ENCODE measurements around the gene TMEM184A.

- no peak for TF ChIP-seq CTCF (IDR thresholded peaks at IDR 0.05 in 4 of 5, conservative IDR thresholded peaks at IDR 0.05 in 1 of 5)
- TF ChIP-seq POLR2A (IDR thresholded peaks at IDR 0.05) = no peak
Observed at GRCh38 chr7:1497293-1497927, 58.6 kb downstream of the TMEM184A start.
